ENCODE data around the gene ADRA1B.

ADRA1B gene

GRCh38 chr5:159915904-159916840 is at the start of gene ADRA1B:
Gene ADRA1B (plus strand): TSS chr5:159916482. CDS start chr5:159916906, 424 bp downstream.
- peak; percentile 83 for DNase-seq

- DNase-seq: no peak
Observed at GRCh38 chr5:159873680-159874079, 42.6 kb upstream of the ADRA1B start.

- no peak for DNase-seq
Observed at GRCh38 chr5:159874263-159874662, 42.0 kb upstream of the ADRA1B start.

- peak; percentile 35 for DNase-seq
Observed at GRCh38 chr5:159877016-159877415, 39.3 kb upstream of the ADRA1B start.

GRCh38 chr5:159877894-159878448 is 38.3 kb upstream of the ADRA1B start:
- DNase-seq: peak; percentile 8

GRCh38 chr5:159878988-159879471 is 37.3 kb upstream of the ADRA1B start:
- DNase-seq: peak; percentile 97

GRCh38 chr5:159880676-159881075 is 35.6 kb upstream of the ADRA1B start:
- DNase-seq: no peak

GRCh38 chr5:159881967-159882366 is 34.3 kb upstream of the ADRA1B start:
- no peak for DNase-seq

GRCh38 chr5:159883522-159883950 is 32.7 kb upstream of the ADRA1B start:
- no peak for DNase-seq

GRCh38 chr5:159884917-159885620 is 31.2 kb upstream of the ADRA1B start:
- DNase-seq: no peak

GRCh38 chr5:159886296-159886695 is 30.0 kb upstream of the ADRA1B start:
- no peak for DNase-seq

- DNase-seq: no peak
Observed at GRCh38 chr5:159887050-159887449, 29.2 kb upstream of the ADRA1B start.

- no peak for DNase-seq
Observed at GRCh38 chr5:159888860-159889259, 27.4 kb upstream of the ADRA1B start.

GRCh38 chr5:159890141-159890540 is 26.1 kb upstream of the ADRA1B start:
- no peak for DNase-seq

GRCh38 chr5:159891371-159891770 is 24.9 kb upstream of the ADRA1B start:
- DNase-seq: peak; percentile 44

- peak; percentile 90 for DNase-seq
Observed at GRCh38 chr5:159893040-159893695, 23.1 kb upstream of the ADRA1B start.

GRCh38 chr5:159894149-159894720 is 22.0 kb upstream of the ADRA1B start:
- no peak for DNase-seq

- no peak for DNase-seq
Observed at GRCh38 chr5:159897786-159898393, 18.4 kb upstream of the ADRA1B start.

GRCh38 chr5:159899067-159900049 is 16.9 kb upstream of the ADRA1B start:
- no peak for DNase-seq

- no peak for DNase-seq
Observed at GRCh38 chr5:159901308-159901707, 15.0 kb upstream of the ADRA1B start.

- DNase-seq: no peak
Observed at GRCh38 chr5:159901772-159902171, 14.5 kb upstream of the ADRA1B start.

Data from NCI-H82 (cell line).